Fibroblast of skin of right biceps (primary cell): ENCODE results near the gene TMEM74B.

Experiments
- DNase-seq: peaks from one replicate; pipeline ENCODE4 v3.0.0-alpha.2; 2013

The TMEM74B gene

GRCh38 chr20:1131354-1131753 is 53.4 kb downstream of the TMEM74B start:
- DNase-seq = no peak

- no peak for DNase-seq
Observed at GRCh38 chr20:1130847-1131246, 53.9 kb downstream of the TMEM74B start.
